ENCODE measurements around the gene PRRX1.

PRRX1 gene

DNA sequence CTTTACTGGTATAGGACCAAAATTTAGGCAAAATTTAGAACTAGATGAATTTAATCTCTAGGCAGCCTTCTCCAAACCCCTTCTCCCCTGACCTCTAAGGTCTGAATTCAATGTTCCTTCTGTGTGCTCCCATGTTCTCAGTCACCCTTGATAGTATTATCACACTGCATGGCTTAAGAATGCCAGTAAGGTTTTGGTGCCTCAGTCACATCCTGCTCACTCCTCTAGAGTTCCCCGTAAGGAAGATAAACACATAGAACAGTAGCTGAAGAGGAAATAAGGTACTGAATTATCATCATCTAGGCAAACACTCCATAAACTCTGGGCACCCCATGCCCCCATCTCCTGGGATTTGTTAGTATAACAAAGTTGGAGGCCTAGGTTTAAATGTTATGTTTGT is 18.2 kb downstream of the PRRX1 start:
- DNase-seq (ENCODE audit: low read depth): no peak
- TF ChIP-seq, protein P1, sequence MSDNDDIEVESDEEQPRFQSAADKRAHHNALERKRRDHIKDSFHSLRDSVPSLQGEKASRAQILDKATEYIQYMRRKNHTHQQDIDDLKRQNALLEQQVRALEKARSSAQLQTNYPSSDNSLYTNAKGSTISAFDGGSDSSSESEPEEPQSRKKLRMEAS (IDR thresholded peaks at IDR 0.05; ENCODE audit: low read depth, low read length): no peak
- TF ChIP-seq MYC (IDR thresholded peaks at IDR 0.05; ENCODE audit: low read depth, low read length): no peak
- no peak for TF ChIP-seq POLR2A (IDR thresholded peaks at IDR 0.05; ENCODE audit: extremely low read depth, insufficient read length)
- TF ChIP-seq, protein P2, sequence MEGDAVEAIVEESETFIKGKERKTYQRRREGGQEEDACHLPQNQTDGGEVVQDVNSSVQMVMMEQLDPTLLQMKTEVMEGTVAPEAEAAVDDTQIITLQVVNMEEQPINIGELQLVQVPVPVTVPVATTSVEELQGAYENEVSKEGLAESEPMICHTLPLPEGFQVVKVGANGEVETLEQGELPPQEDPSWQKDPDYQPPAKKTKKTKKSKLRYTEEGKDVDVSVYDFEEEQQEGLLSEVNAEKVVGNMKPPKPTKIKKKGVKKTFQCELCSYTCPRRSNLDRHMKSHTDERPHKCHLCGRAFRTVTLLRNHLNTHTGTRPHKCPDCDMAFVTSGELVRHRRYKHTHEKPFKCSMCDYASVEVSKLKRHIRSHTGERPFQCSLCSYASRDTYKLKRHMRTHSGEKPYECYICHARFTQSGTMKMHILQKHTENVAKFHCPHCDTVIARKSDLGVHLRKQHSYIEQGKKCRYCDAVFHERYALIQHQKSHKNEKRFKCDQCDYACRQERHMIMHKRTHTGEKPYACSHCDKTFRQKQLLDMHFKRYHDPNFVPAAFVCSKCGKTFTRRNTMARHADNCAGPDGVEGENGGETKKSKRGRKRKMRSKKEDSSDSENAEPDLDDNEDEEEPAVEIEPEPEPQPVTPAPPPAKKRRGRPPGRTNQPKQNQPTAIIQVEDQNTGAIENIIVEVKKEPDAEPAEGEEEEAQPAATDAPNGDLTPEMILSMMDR (IDR thresholded peaks at IDR 0.05; ENCODE audit: low read depth, low read length): no peak
- H3K4me3 ChIP-seq (ENCODE audit: low read depth, low read length): no peak overlapping the region

DNA sequence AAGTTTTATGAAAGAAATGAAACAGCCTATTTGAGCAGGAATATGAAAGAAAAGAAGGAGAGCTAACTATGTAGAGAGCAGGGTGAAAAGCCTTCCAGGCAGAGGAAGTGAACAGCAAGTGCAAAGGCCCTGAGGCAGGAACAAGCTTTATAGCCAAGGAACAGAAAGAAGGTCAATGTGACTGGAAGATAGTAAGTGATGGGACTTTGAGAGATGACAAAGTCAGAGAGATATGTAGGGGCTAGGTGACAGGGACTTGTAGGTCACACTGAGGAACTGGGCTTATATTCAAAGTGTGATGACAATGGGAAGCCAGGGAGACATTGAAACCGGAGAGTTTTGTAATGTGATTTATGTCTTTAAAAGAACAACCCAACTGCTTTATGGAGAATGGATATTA is 18.9 kb downstream of the PRRX1 start:
- TF ChIP-seq POLR2A (IDR thresholded peaks at IDR 0.05; ENCODE audit: extremely low read depth, insufficient read length) (no peak), MYC (IDR thresholded peaks at IDR 0.05; ENCODE audit: low read depth, low read length) (no peak)
- TF ChIP-seq, protein P1 (IDR thresholded peaks at IDR 0.05; ENCODE audit: low read depth, low read length): no peak
- TF ChIP-seq, protein P2 (IDR thresholded peaks at IDR 0.05; ENCODE audit: low read depth, low read length): no peak
- no peak for DNase-seq (ENCODE audit: low read depth)
- H3K4me3 ChIP-seq (ENCODE audit: low read depth, low read length): no peak overlapping the region

DNA sequence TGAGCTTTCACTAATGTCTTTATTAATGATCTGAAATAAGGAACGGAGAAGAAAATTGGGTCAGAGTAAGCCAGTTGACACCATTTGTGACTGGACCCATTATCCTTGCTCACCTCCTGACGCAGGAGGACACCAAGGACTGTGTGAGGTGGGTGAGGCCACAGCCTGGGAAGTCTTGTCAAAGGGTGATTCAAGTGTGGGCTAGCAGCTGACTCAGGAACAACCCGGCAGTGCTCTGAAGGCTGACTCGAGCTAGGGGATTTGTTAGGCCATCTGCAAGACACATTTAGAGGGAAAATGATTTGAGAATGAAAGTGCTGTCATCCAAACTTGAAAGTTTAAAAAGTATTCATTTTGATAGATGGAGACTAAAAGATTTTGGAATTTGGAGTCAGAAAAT is 21.2 kb downstream of the PRRX1 start:
- DNase-seq (ENCODE audit: low read depth): no peak
- TF ChIP-seq POLR2A (IDR thresholded peaks at IDR 0.05; ENCODE audit: extremely low read depth, insufficient read length): no peak
- TF ChIP-seq, protein P2 (IDR thresholded peaks at IDR 0.05; ENCODE audit: low read depth, low read length): no peak
- TF ChIP-seq MYC (IDR thresholded peaks at IDR 0.05; ENCODE audit: low read depth, low read length): no peak
- TF ChIP-seq, protein P1 (IDR thresholded peaks at IDR 0.05; ENCODE audit: low read depth, low read length): no peak
- H3K4me3 ChIP-seq (ENCODE audit: low read depth, low read length): no peak overlapping the region

DNA sequence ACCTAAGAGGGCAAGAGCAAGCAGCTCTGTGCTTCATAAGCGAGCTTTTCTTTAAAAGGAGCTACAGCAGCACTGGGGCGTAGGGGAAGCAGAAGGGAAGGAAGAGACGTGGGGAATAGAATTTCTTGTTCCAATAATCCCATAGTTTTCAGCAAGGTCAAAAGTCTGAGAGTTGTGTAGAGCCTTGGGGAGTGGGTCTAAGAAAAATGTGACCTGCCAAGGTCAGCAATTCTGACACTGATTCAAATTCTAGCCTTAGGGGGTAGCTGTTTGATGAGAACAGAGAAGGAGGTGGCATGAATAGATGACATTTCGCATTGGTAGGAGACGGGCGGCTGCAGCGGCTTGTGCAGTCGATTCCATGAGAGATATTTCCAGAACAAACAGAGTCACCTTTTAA is 22.4 kb downstream of the PRRX1 start:
- TF ChIP-seq, protein P2 (IDR thresholded peaks at IDR 0.05; ENCODE audit: low read depth, low read length): no peak
- TF ChIP-seq MYC (IDR thresholded peaks at IDR 0.05; ENCODE audit: low read depth, low read length): no peak

DNA sequence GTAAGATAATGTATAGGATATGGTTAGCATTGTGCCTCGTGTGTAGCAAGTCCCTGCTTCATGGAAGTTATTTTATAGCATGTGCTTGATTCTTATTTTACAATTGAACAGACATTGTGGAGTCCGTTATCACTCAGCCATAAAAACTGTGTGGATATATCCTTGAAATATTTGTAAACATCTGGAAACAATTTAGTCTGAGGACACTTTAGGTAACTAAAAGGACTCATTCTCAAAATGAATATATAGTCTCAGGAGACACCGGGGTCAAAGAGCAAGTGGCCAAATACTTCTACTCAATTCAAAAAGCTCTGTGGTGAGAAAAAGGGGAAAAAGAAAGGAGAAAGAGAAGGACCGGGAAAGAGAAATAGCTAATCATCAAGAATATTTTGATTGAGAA is 23.7 kb downstream of the PRRX1 start:
- H3K4me3 ChIP-seq (ENCODE audit: low read depth, low read length): no peak overlapping the region
- DNase-seq (ENCODE audit: low read depth): no peak
- no peak for TF ChIP-seq POLR2A (IDR thresholded peaks at IDR 0.05; ENCODE audit: extremely low read depth, insufficient read length)
- TF ChIP-seq, protein P1 (IDR thresholded peaks at IDR 0.05; ENCODE audit: low read depth, low read length): no peak
- no peak for TF ChIP-seq MYC (IDR thresholded peaks at IDR 0.05; ENCODE audit: low read depth, low read length)
- TF ChIP-seq, protein P2 (IDR thresholded peaks at IDR 0.05; ENCODE audit: low read depth, low read length): no peak

More for the DNA sequence above, 22.4 kb downstream of the PRRX1 start:
- H3K4me3 ChIP-seq (ENCODE audit: low read depth, low read length): no peak overlapping the region
- DNase-seq (ENCODE audit: low read depth): no peak

DNA sequence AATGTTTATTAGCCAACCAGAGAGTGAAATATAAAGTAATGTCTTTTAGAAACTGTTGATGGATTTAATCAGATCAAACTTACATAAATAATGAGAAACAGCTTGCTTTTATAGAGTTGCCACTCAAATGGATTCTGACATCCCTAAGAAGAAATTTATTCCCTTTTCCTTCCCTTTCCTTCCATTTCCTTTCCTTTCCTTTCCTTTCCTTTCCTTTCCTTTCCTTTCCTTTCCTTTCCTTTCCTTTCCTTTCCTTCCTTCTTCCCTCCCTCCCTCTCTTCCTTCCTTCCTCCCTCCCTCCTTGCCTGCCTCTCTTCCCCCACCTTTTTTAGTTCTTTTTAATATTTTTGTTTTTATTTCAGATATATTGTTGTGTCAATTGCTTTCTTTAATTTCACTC is 27.3 kb downstream of the PRRX1 start:
- TF ChIP-seq POLR2A (IDR thresholded peaks at IDR 0.05; ENCODE audit: extremely low read depth, insufficient read length): no peak
- TF ChIP-seq, protein P2 (IDR thresholded peaks at IDR 0.05; ENCODE audit: low read depth, low read length): no peak
- no peak for TF ChIP-seq MYC (IDR thresholded peaks at IDR 0.05; ENCODE audit: low read depth, low read length)
- TF ChIP-seq, protein P1 (IDR thresholded peaks at IDR 0.05; ENCODE audit: low read depth, low read length): no peak
- no peak for DNase-seq (ENCODE audit: low read depth)
- H3K4me3 ChIP-seq (ENCODE audit: low read depth, low read length): no peak overlapping the region
